GM23338 (cell line): ENCODE results near the gene TMEM209. TPM values are rescaled to one million over a fixed set of nuclear protein-coding genes. Genes with fewer than 3 reads are reported as not detected.

Source experiments
- ATAC-seq: fragments of 200-7000 bp; cut with Tn5 transposase; 3 replicates; pipeline ENCODE4 v1.9.1; 2020
- DNase-seq: peaks from one replicate; pipeline ENCODE4 v3.0.0-alpha.2; 2015; ENCODE audit warnings: low spot score
- H2AFZ ChIP-seq: fragments of 200-600 bp; sonication (generic); 2 replicates; pipeline ENCODE4 v1.8.0; 2016; ENCODE audit warnings: antibody characterized with exemption, mild to moderate bottlenecking, moderate library complexity
- H3F3A ChIP-seq: fragments of 200-600 bp; sonication (generic); replicated peaks from 2 replicates; pipeline ENCODE4 v1.8.0; 2017; ENCODE audit warnings: antibody characterized with exemption, mixed run types, low read depth
- H3K27ac ChIP-seq: fragments of 200-600 bp; sonication (generic); 2 replicates; pipeline ENCODE4 v1.6.1; 2016; ENCODE audit warnings: low read depth
- H3K27me3 ChIP-seq: fragments of 200-600 bp; sonication (generic); 2 replicates; pipeline ENCODE4 v1.8.0; 2016; ENCODE audit warnings: mild to moderate bottlenecking, mixed run types, moderate library complexity; ENCODE audit not compliant: insufficient read depth
- H3K36me3 ChIP-seq: fragments of 200-600 bp; sonication (generic); 2 replicates; pipeline ENCODE4 v1.8.0; 2016; ENCODE audit warnings: mild to moderate bottlenecking; ENCODE audit not compliant: insufficient read depth
- H3K4me1 ChIP-seq: fragments of 200-600 bp; sonication (generic); 2 replicates; pipeline ENCODE4 v1.8.0; 2016; ENCODE audit warnings: mild to moderate bottlenecking, moderate library complexity; ENCODE audit not compliant: insufficient read depth
- H3K4me2 ChIP-seq: fragments of 200-600 bp; sonication (generic); 2 replicates; pipeline ENCODE4 v1.7.1; 2017; ENCODE audit warnings: mixed run types
- H3K4me3 ChIP-seq: fragments of 200-600 bp; sonication (generic); 2 replicates; pipeline ENCODE4 v1.6.1; 2016; ENCODE audit warnings: mixed run types
- H3K79me2 ChIP-seq: fragments of 200-600 bp; sonication (generic); replicated peaks from 2 replicates; pipeline ENCODE4 v1.8.0; 2017; ENCODE audit warnings: mild to moderate bottlenecking; ENCODE audit not compliant: insufficient read depth
- H3K9me2 ChIP-seq: fragments of 200-600 bp; sonication (generic); 2 replicates; pipeline ENCODE4 v1.8.0; 2017; ENCODE audit not compliant: insufficient read depth
- H4K20me1 ChIP-seq: fragments of 200-600 bp; sonication (generic); replicated peaks from 2 replicates; pipeline ENCODE4 v1.8.0; 2017; ENCODE audit warnings: mild to moderate bottlenecking; ENCODE audit not compliant: insufficient read depth
- H3K27ac Mint-ChIP-seq: 2 replicates; pipeline ENCODE4 v1.8.0; 2020; ENCODE audit warnings: inconsistent platforms, mild to moderate bottlenecking, moderate library complexity, mixed read lengths
- H3K27me3 Mint-ChIP-seq: 3 replicates; pipeline ENCODE4 v1.8.0; 2022; ENCODE audit warnings: low read depth, mild to moderate bottlenecking, moderate library complexity, mixed read lengths, inconsistent platforms; ENCODE audit not compliant: insufficient read depth, poor library complexity
- H3K36me3 Mint-ChIP-seq: 3 replicates; pipeline ENCODE4 v1.8.0; 2021; ENCODE audit warnings: low read depth, mild to moderate bottlenecking, inconsistent platforms, moderate library complexity, mixed read lengths
- H3K4me1 Mint-ChIP-seq: 3 replicates; pipeline ENCODE4 v1.8.0; 2020; ENCODE audit warnings: mild to moderate bottlenecking, inconsistent platforms, mixed read lengths
- H3K4me3 Mint-ChIP-seq: 3 replicates; pipeline ENCODE4 v1.8.0; 2021; ENCODE audit warnings: moderate library complexity, mild to moderate bottlenecking, inconsistent platforms, mixed read lengths
- H3K9me3 Mint-ChIP-seq: 3 replicates; pipeline ENCODE4 v1.8.0; 2020; ENCODE audit warnings: moderate library complexity, mild to moderate bottlenecking, inconsistent platforms, mixed read lengths
- CREB1 ChIP-seq: fragments of 250-450 bp; sonication (Bioruptor Pico); IDR thresholded peaks from 2 replicates; pipeline ENCODE4 v1.5.0; 2020; ENCODE audit warnings: low read depth, mild to moderate bottlenecking, moderate library complexity
- CTCF ChIP-seq, 2 experiments: fragments of 200-600 bp in 1 of 2; sonication (generic) in 1 of 2; conservative IDR thresholded peaks; 2 replicates each; pipeline versions ENCODE4 v1.5.1 to v1.6.1; 2016 to 2017; ENCODE audit warnings: antibody characterized with exemption in 2 of 2, low read depth in 2 of 2, mild to moderate bottlenecking in 2 of 2, moderate library complexity in 1 of 2
- EZH2 ChIP-seq: fragments of 200-600 bp; sonication (generic); IDR thresholded peaks from one replicate; pipeline ENCODE4 v1.8.0; 2017; ENCODE audit warnings: antibody characterized with exemption, mild to moderate bottlenecking, low read depth; ENCODE audit not compliant: unreplicated experiment
- NANOG ChIP-seq: IDR thresholded peaks from 2 replicates; pipeline ENCODE4 v1.6.1; 2016; ENCODE audit warnings: antibody characterized with exemption, borderline replicate concordance
- POLR2AphosphoS5 ChIP-seq: IDR thresholded peaks from 2 replicates; pipeline ENCODE4 v1.6.1; 2016; ENCODE audit warnings: antibody characterized with exemption, low read depth
- REST ChIP-seq: IDR thresholded peaks from one replicate; pipeline ENCODE4 v1.6.1; 2018; ENCODE audit warnings: antibody characterized with exemption; ENCODE audit not compliant: unreplicated experiment
- STAT1 ChIP-seq: IDR thresholded peaks from one replicate; pipeline ENCODE4 v1.6.1; 2016; ENCODE audit warnings: antibody characterized with exemption; ENCODE audit not compliant: unreplicated experiment
- ZNF114 ChIP-seq: fragments of 250-450 bp; sonication (Bioruptor Pico); IDR thresholded peaks from 2 replicates; pipeline ENCODE4 v1.5.0; 2020; ENCODE audit warnings: mild to moderate bottlenecking, moderate library complexity
- polyA plus RNA-seq: library from polyadenylated mRNA; unstranded; fragments of >200 nt; fragmentation: Nextera tagmentation; extraction: Ambion mirVana; gene quantifications from 2 replicates; pipeline ENCODE4 v1.2.1, GENCODE V29; 2016
- total RNA-seq: library from RNA; depleted of rRNA; stranded (reverse); fragments of >200 nt; shearing (Covaris generic); gene quantifications from 2 replicates; pipeline ENCODE4 v1.2.3, GENCODE V29; 2014

TMEM209 gene
- total and polyA plus RNA-seq, 2 experiments from 2014 or later = 18.6 to 26.2 TPM

GRCh38 chr7:130152493-130153210 is 52.6 kb downstream of the TMEM209 start (continued):
- no peak for TF ChIP-seq REST
- TF ChIP-seq STAT1 = no peak
- TF ChIP-seq POLR2AphosphoS5 = no peak
- TF ChIP-seq NANOG = no peak
- TF ChIP-seq CREB1 = no peak

GRCh38 chr7:130151591-130152492 is 53.4 kb downstream of the TMEM209 start:
- no peaks in the 10 kb centered on the region for H4K20me1 ChIP-seq
- Mint-ChIP-seq H3K4me3 (no peak overlapping the region), H3K9me3 (peaks cover 8% of the 10 kb centered on the region), H3K36me3 (peaks cover 7% of the 10 kb centered on the region; the same call in 2 of the 3 replicates), H3K27ac (no peak overlapping the region), H3K27me3 (peaks cover 16% of the 10 kb centered on the region), H3K4me1 (peaks cover 3% of the 10 kb centered on the region; the same call in 2 of the 3 replicates)
- no peaks in the 10 kb centered on the region for H3K27me3 ChIP-seq
- no peak overlapping the region for H3K4me3 ChIP-seq
- no peaks in the 10 kb centered on the region for H3K79me2 ChIP-seq
- H3K4me1 ChIP-seq = no peaks in the 10 kb centered on the region
- ATAC-seq (no peak), DNase-seq (no peak)
- no peak overlapping the region for H3K27ac ChIP-seq
- H3K4me2 ChIP-seq = no peak overlapping the region
- H2AFZ ChIP-seq = no peak overlapping the region
- H3K36me3 ChIP-seq = no peaks in the 10 kb centered on the region
- no peaks in the 10 kb centered on the region for H3K9me2 ChIP-seq
- H3F3A ChIP-seq = no peaks in the 10 kb centered on the region
- TF ChIP-seq EZH2 = no peak
- TF ChIP-seq CTCF (conservative IDR thresholded peaks at IDR 0.05; ENCODE audit: low read depth in 2 of 2) = no peak
- TF ChIP-seq ZNF114 (CRISPR knock-in tag) = no peak
- TF ChIP-seq NANOG = no peak
- TF ChIP-seq STAT1 = no peak
- no peak for TF ChIP-seq CREB1
- no peak for TF ChIP-seq REST
